CD4-positive, alpha-beta memory T cell (primary cell): ENCODE data around the gene GPANK1. TPM values are rescaled to one million over a fixed set of nuclear protein-coding genes. Genes with fewer than 3 reads are reported as not detected.

Source experiments
- CTCF ChIA-PET: fragments of 350-600 bp; sonication (Branson Sonifier 250); formaldehyde crosslinking; loops from one replicate; lab custom pipeline; 2021; ENCODE audit warnings: inconsistent platforms; ENCODE audit not compliant: partially characterized antibody; lab: Charles Lee
- POLR2A ChIA-PET: fragments of 350-600 bp; sonication (Branson Sonifier 250); formaldehyde crosslinking; loops from one replicate; lab custom pipeline; 2021; ENCODE audit not compliant: partially characterized antibody; lab: Charles Lee
- DNase-seq, 5 donors: peaks; one replicate each; pipeline versions ENCODE4 v3.0.0 to v3.0.0-alpha.2; 2020 to 2022; ENCODE audit warnings: mixed read lengths in 1 of 5
- H3K27ac ChIP-seq: one replicate; pipeline ENCODE4 v1.7.0; 2013; ENCODE audit warnings: low read depth, low read length
- H3K27me3 ChIP-seq: 2 replicates; pipeline ENCODE4 v1.7.0; 2013; ENCODE audit warnings: mild to moderate bottlenecking, low read length, moderate library complexity; ENCODE audit not compliant: insufficient read depth
- H3K36me3 ChIP-seq: 2 replicates; pipeline ENCODE4 v1.7.0; 2013; ENCODE audit warnings: mild to moderate bottlenecking, low read length, moderate library complexity; ENCODE audit not compliant: insufficient read depth
- H3K4me1 ChIP-seq: 2 replicates; pipeline ENCODE4 v1.7.0; 2013; ENCODE audit warnings: mild to moderate bottlenecking, low read length, moderate library complexity; ENCODE audit not compliant: insufficient read depth
- H3K4me3 ChIP-seq, 2 donors: one replicate each; pipeline ENCODE4 v1.7.0; 2013; ENCODE audit warnings: low read length in 2 of 2, mild to moderate bottlenecking in 1 of 2
- H3K9me3 ChIP-seq, 2 donors: one replicate each; pipeline ENCODE4 v1.7.0; 2013; ENCODE audit warnings: low read length in 2 of 2, control low read depth in 1 of 2; ENCODE audit not compliant: control insufficient read depth in 1 of 2
- H3K27ac Mint-ChIP-seq, 7 donors: one replicate each; pipeline ENCODE4 v1.8.0; 2020 to 2021; ENCODE audit warnings: mixed read lengths in 7 of 7, mild to moderate bottlenecking in 6 of 7, inconsistent platforms in 3 of 7, moderate library complexity in 3 of 7
- H3K27me3 Mint-ChIP-seq, 2 donors: one replicate each; pipeline ENCODE4 v1.8.0; 2020 to 2021; ENCODE audit warnings: mixed read lengths in 2 of 2
- H3K36me3 Mint-ChIP-seq, 2 donors: one replicate each; pipeline ENCODE4 v1.8.0; 2020 to 2021; ENCODE audit warnings: mixed read lengths in 2 of 2, inconsistent platforms in 1 of 2, mild to moderate bottlenecking in 1 of 2
- H3K4me1 Mint-ChIP-seq, 4 donors: one replicate each; pipeline ENCODE4 v1.8.0; 2020 to 2021; ENCODE audit warnings: mixed read lengths in 4 of 4, mild to moderate bottlenecking in 1 of 4
- H3K4me3 Mint-ChIP-seq, 8 donors: one replicate each; pipeline ENCODE4 v1.8.0; 2020 to 2021; ENCODE audit warnings: mixed read lengths in 8 of 8, mild to moderate bottlenecking in 7 of 8, moderate library complexity in 6 of 8, inconsistent platforms in 3 of 8
- H3K9me3 Mint-ChIP-seq, 8 donors: one replicate each; pipeline ENCODE4 v1.8.0; 2020 to 2021; ENCODE audit warnings: mixed read lengths in 8 of 8, mild to moderate bottlenecking in 5 of 8, inconsistent platforms in 3 of 8, moderate library complexity in 1 of 8
- intact Hi-C: fragments of 100-400 bp; cut with micrococcal nuclease; formaldehyde crosslinking; loops from one replicate; pipeline ENCODE4 v1.15.1; 2023
- polyA plus RNA-seq, 2 donors: library from polyadenylated mRNA; unstranded; fragments of 300-500 nt; fragmentation: Illumina TruSeq; gene quantifications; one replicate each; pipeline ENCODE4 v1.2.3, GENCODE V29; 2021
- total RNA-seq, 2 experiments: library from RNA; stranded (reverse); gene quantifications; one replicate each; pipeline ENCODE4 v1.2.3, GENCODE V29; 2021

The GPANK1 gene
- total RNA-seq (10 to 100 TPM; 25.1 to 25.5 TPM), polyA plus RNA-seq (10 to 100 TPM; 16.7 to 19.5 TPM)

GRCh38 chr6:31664790-31665500, at the start of gene GPANK1:
Gene GPANK1 (minus strand): TSS chr6:31664997. CDS start chr6:31664478, 519 bp downstream.
- peaks cover 39 to 66% of the 10 kb centered on the region in 2 donors for H3K36me3 Mint-ChIP-seq

GRCh38 chr6:31713991-31714684, 49.3 kb upstream of the GPANK1 start:
- intact Hi-C loops: no loop called here
- peaks cover 11% of the 10 kb centered on the region for H3K4me1 ChIP-seq
- Mint-ChIP-seq H3K4me1 (peaks cover 5 to 16% (median 12%) of the 10 kb centered on the region in 4 donors), H3K27me3 (peaks cover 0 to 1% of the 10 kb centered on the region in 2 donors), H3K9me3 (no peaks in the 10 kb centered on the region), H3K27ac (peak overlapping the region in 1 of 7 donors; percentile 2), H3K36me3 (no peaks in the 10 kb centered on the region), H3K4me3 (no peak overlapping the region)
- no peak overlapping the region for H3K4me3 ChIP-seq
- H3K27me3 ChIP-seq: no peaks in the 10 kb centered on the region
- DNase-seq: no peak
- H3K36me3 ChIP-seq: no peaks in the 10 kb centered on the region
- no peak overlapping the region for H3K27ac ChIP-seq
- POLR2A ChIA-PET: interaction anchor here (1.4 kb wide), 1 partner anchor 13 kb away, joined by 4 read pairs; no protein-coding TSS in a partner anchor
- H3K9me3 ChIP-seq: no peaks in the 10 kb centered on the region
- CTCF ChIA-PET: interaction anchor here (1.3 kb wide), 1 partner anchor 9 kb away, joined by 3 read pairs; the partner anchor contains the start of gene MPIG6B

More at GRCh38 chr6:31664790-31665500, at the start of gene GPANK1:
- peaks cover 40% of the 10 kb centered on the region for H3K36me3 ChIP-seq
- H3K27me3 ChIP-seq: no peaks in the 10 kb centered on the region
- H3K4me1 ChIP-seq: peaks cover 60% of the 10 kb centered on the region
- peak; percentile 89 to 96 (median 91) for DNase-seq
- ChIA-PET POLR2A (interaction anchor here (0.7 to 8.6 kb wide), 30 partner anchors 11 to 1611 kb away, joined by 3 to 269 read pairs (median 4); partner anchors contain the start of genes ABHD16A, APOM, BAG6 and DDX39B), CTCF (interaction anchor here (0.7 to 4.6 kb wide), 6 partner anchors 11 to 142 kb away, joined by 3 to 28 read pairs (median 4); partner anchors contain the start of genes APOM, BAG6, LSM2 and LY6G5C)
- H3K9me3 Mint-ChIP-seq: peaks cover 0 to 2% (median 0%) of the 10 kb centered on the region in 8 donors
- peak within 1 kb of the TSS; percentile 94 to 96 for H3K4me3 ChIP-seq
- no peaks in the 10 kb centered on the region for H3K27me3 Mint-ChIP-seq
- no peaks in the 10 kb centered on the region for H3K9me3 ChIP-seq
- H3K27ac Mint-ChIP-seq: peak within 1 kb of the TSS; percentile 94 to 100 (median 99)
- H3K4me3 Mint-ChIP-seq: peak within 1 kb of the TSS; percentile 89 to 100 (median 96)
- peak within 1 kb of the TSS; percentile 92 for H3K27ac ChIP-seq
- intact Hi-C loops: loop anchor here (1.0 to 10.0 kb wide), 13 partner anchors 13 to 1540 kb away; partner anchors contain the start of genes ABHD16A, AGPAT1, ATP6V1G2 and BAG6
- H3K4me1 Mint-ChIP-seq: peaks cover 35 to 74% (median 52%) of the 10 kb centered on the region in 4 donors

GRCh38 chr6:31713465-31713864, 48.7 kb upstream of the GPANK1 start:
- CTCF ChIA-PET: interaction anchor here (1.3 kb wide), 1 partner anchor 10 kb away, joined by 3 read pairs; the partner anchor contains the start of gene MPIG6B
- POLR2A ChIA-PET: interaction anchor here (0.8 kb wide), 1 partner anchor 10 kb away, joined by 3 read pairs; the partner anchor contains the start of gene ABHD16A

GRCh38 chr6:31712296-31712695, 47.5 kb upstream of the GPANK1 start:
- H3K27me3 ChIP-seq: no peaks in the 10 kb centered on the region
- intact Hi-C loops: no loop called here
- Mint-ChIP-seq H3K4me1 (peaks cover 5 to 16% (median 12%) of the 10 kb centered on the region in 4 donors), H3K27me3 (peaks cover 0 to 1% of the 10 kb centered on the region in 2 donors), H3K36me3 (no peaks in the 10 kb centered on the region), H3K27ac (peak overlapping the region in 1 of 7 donors; percentile 15), H3K9me3 (no peaks in the 10 kb centered on the region), H3K4me3 (no peak overlapping the region)
- no peak overlapping the region for H3K27ac ChIP-seq
- no peaks in the 10 kb centered on the region for H3K9me3 ChIP-seq
- POLR2A ChIA-PET: interaction anchor here (0.8 to 1.6 kb wide), 3 partner anchors 9 to 118 kb away, joined by 3 to 9 read pairs (median 6); partner anchors contain the start of gene ABHD16A
- CTCF ChIA-PET: interaction anchor here (2.2 kb wide), 1 partner anchor 118 kb away, joined by 9 read pairs; no protein-coding TSS in a partner anchor
- peaks cover 11% of the 10 kb centered on the region for H3K4me1 ChIP-seq
- DNase-seq: no peak
- H3K4me3 ChIP-seq: no peak overlapping the region
- H3K36me3 ChIP-seq: no peaks in the 10 kb centered on the region

More at GRCh38 chr6:31713465-31713864, 48.7 kb upstream of the GPANK1 start:
- peaks cover 5 to 16% (median 12%) of the 10 kb centered on the region in 4 donors for H3K4me1 Mint-ChIP-seq
- Histone ChIP-seq H3K27me3 (no peaks in the 10 kb centered on the region), H3K27ac (no peak overlapping the region), H3K36me3 (no peaks in the 10 kb centered on the region), H3K9me3 (no peaks in the 10 kb centered on the region), H3K4me3 (no peak overlapping the region), H3K4me1 (peaks cover 11% of the 10 kb centered on the region)
- intact Hi-C loops: no loop called here
- no peaks in the 10 kb centered on the region for H3K9me3 Mint-ChIP-seq
- DNase-seq: no peak
- H3K4me3 Mint-ChIP-seq: no peak overlapping the region
- no peaks in the 10 kb centered on the region for H3K36me3 Mint-ChIP-seq
- H3K27me3 Mint-ChIP-seq: peaks cover 0 to 1% of the 10 kb centered on the region in 2 donors
- no peak overlapping the region for H3K27ac Mint-ChIP-seq

- Histone ChIP-seq H3K27ac (no peak overlapping the region), H3K4me3 (no peak overlapping the region), H3K27me3 (no peaks in the 10 kb centered on the region), H3K4me1 (peaks cover 11% of the 10 kb centered on the region), H3K9me3 (no peaks in the 10 kb centered on the region), H3K36me3 (no peaks in the 10 kb centered on the region)
- Mint-ChIP-seq H3K27ac (peak overlapping the region in 1 of 7 donors; percentile 36), H3K9me3 (no peaks in the 10 kb centered on the region), H3K27me3 (peaks cover 0 to 1% of the 10 kb centered on the region in 2 donors), H3K36me3 (no peaks in the 10 kb centered on the region), H3K4me3 (no peak overlapping the region), H3K4me1 (peaks cover 5 to 16% (median 12%) of the 10 kb centered on the region in 4 donors)
- no peak for DNase-seq
- ChIA-PET POLR2A (interaction anchor here (1.6 kb wide), 1 partner anchor 8 kb away, joined by 9 read pairs; the partner anchor contains the start of gene ABHD16A), CTCF (interaction anchor here (1.1 to 2.2 kb wide), 2 partner anchors 101 to 119 kb away, joined by 3 to 9 read pairs; no protein-coding TSS in a partner anchor)
- intact Hi-C loops: no loop called here
Measured at GRCh38 chr6:31711233-31711632, 46.4 kb upstream of the GPANK1 start.

- Histone ChIP-seq H3K4me3 (no peak overlapping the region), H3K36me3 (no peaks in the 10 kb centered on the region), H3K27ac (no peak overlapping the region), H3K4me1 (peaks cover 11% of the 10 kb centered on the region), H3K9me3 (no peaks in the 10 kb centered on the region), H3K27me3 (no peaks in the 10 kb centered on the region)
- peaks cover 5 to 16% (median 12%) of the 10 kb centered on the region in 4 donors for H3K4me1 Mint-ChIP-seq
- H3K36me3 Mint-ChIP-seq: no peaks in the 10 kb centered on the region
- POLR2A ChIA-PET: interaction anchor here (1.6 kb wide), 1 partner anchor 8 kb away, joined by 9 read pairs; the partner anchor contains the start of gene ABHD16A
- CTCF ChIA-PET: interaction anchor here (1.1 kb wide), 1 partner anchor 101 kb away, joined by 3 read pairs; no protein-coding TSS in a partner anchor
- peaks cover 0 to 1% of the 10 kb centered on the region in 2 donors for H3K27me3 Mint-ChIP-seq
- intact Hi-C loops: no loop called here
- H3K4me3 Mint-ChIP-seq: peak overlapping the region in 1 of 8 donors; percentile 9
- H3K9me3 Mint-ChIP-seq: no peaks in the 10 kb centered on the region
- H3K27ac Mint-ChIP-seq: no peak overlapping the region
- no peak for DNase-seq
Measured at GRCh38 chr6:31710523-31711219, 45.9 kb upstream of the GPANK1 start.
